ENCODE results near the gene PDHX. TPM values are rescaled to one million over a fixed set of nuclear protein-coding genes. Genes with fewer than 3 reads are reported as not detected.

Gene PDHX
- total RNA-seq, 1 donor from 2014 or later = 26.5 TPM

GRCh38 chr11:35041070-35041554, 124.7 kb downstream of the PDHX start:
- no peak for DNase-seq (ENCODE audit: low spot score)

GRCh38 chr11:35042224-35042623, 125.8 kb downstream of the PDHX start:
- ATAC-seq (no peak), DNase-seq (ENCODE audit: low spot score) (no peak)

More at GRCh38 chr11:35041070-35041554, 124.7 kb downstream of the PDHX start:
- no peak for ATAC-seq

GRCh38 chr11:35042913-35043312, 126.5 kb downstream of the PDHX start:
- DNase-seq (ENCODE audit: low spot score) (no peak), ATAC-seq (no peak)

- DNase-seq (ENCODE audit: low spot score) (no peak), ATAC-seq (no peak)
These were observed 127.5 kb downstream of the PDHX start for GRCh38 chr11:35043936-35044335.

- peak; percentile 79 for ATAC-seq
- no peak for DNase-seq (ENCODE audit: low spot score)
These were observed 128.9 kb downstream of the PDHX start for GRCh38 chr11:35045236-35045820.

Other genes starting within 250 kb of the PDHX start
- 8.0 TPM for gene APIP, start 239 bp upstream of the PDHX start, total RNA-seq
- gene CD44, start 222.6 kb downstream of the PDHX start, total RNA-seq = 11.7 TPM